Neural progenitor cell (in vitro differentiated cells): Measurements from ENCODE around the gene FGF7. TPM values are rescaled to one million over a fixed set of nuclear protein-coding genes. Genes with fewer than 3 reads are reported as not detected.

Experiments
- DNase-seq: peaks from one replicate; pipeline ENCODE4 v3.0.0-alpha.2; 2016; ENCODE audit warnings: low spot score
- H2AFZ ChIP-seq: fragments of 200-600 bp; sonication (generic); replicated peaks from 2 replicates; pipeline ENCODE4 v1.6.1; 2016; ENCODE audit warnings: antibody characterized with exemption
- H3F3A ChIP-seq: fragments of 200-600 bp; sonication (generic); 2 replicates; pipeline ENCODE4 v1.6.1; 2016; ENCODE audit warnings: antibody characterized with exemption, low read depth
- H3K27ac ChIP-seq: fragments of 200-600 bp; sonication (generic); 2 replicates; pipeline ENCODE4 v1.5.1; 2016; ENCODE audit warnings: mild to moderate bottlenecking
- H3K27me3 ChIP-seq: fragments of 200-600 bp; sonication (generic); 2 replicates; pipeline ENCODE4 v1.6.1; 2016; ENCODE audit warnings: mild to moderate bottlenecking, moderate library complexity
- H3K36me3 ChIP-seq: fragments of 200-600 bp; sonication (generic); 2 replicates; pipeline ENCODE4 v1.5.1; 2016
- H3K4me1 ChIP-seq: fragments of 200-600 bp; sonication (generic); 2 replicates; pipeline ENCODE4 v1.6.1; 2016; ENCODE audit warnings: mixed run types
- H3K4me2 ChIP-seq: fragments of 200-600 bp; sonication (generic); 2 replicates; pipeline ENCODE4 v1.6.1; 2016
- H3K4me3 ChIP-seq: fragments of 200-600 bp; sonication (generic); 2 replicates; pipeline ENCODE4 v1.5.1; 2016
- H3K79me2 ChIP-seq: fragments of 200-600 bp; sonication (generic); 2 replicates; pipeline ENCODE4 v1.6.1; 2016; ENCODE audit warnings: low read depth
- H3K9ac ChIP-seq: fragments of 200-600 bp; sonication (generic); 2 replicates; pipeline ENCODE4 v1.6.1; 2016
- H3K9me3 ChIP-seq: fragments of 200-600 bp; sonication (generic); 2 replicates; pipeline ENCODE4 v1.5.1; 2016; ENCODE audit warnings: low read depth
- H4K20me1 ChIP-seq: fragments of 200-600 bp; sonication (generic); 2 replicates; pipeline ENCODE4 v1.6.1; 2016; ENCODE audit warnings: low read depth
- H3K27ac Mint-ChIP-seq: 3 replicates; pipeline ENCODE4 v1.8.0; 2021; ENCODE audit warnings: mixed read lengths
- H3K27me3 Mint-ChIP-seq: 2 replicates; pipeline ENCODE4 v1.8.0; 2022; ENCODE audit warnings: low read depth, mild to moderate bottlenecking, inconsistent platforms, moderate library complexity, mixed read lengths; ENCODE audit not compliant: insufficient read depth
- H3K36me3 Mint-ChIP-seq: 3 replicates; pipeline ENCODE4 v1.8.0; 2021; ENCODE audit warnings: mixed read lengths
- H3K4me1 Mint-ChIP-seq: 3 replicates; pipeline ENCODE4 v1.8.0; 2021; ENCODE audit warnings: mixed read lengths
- H3K4me3 Mint-ChIP-seq: 3 replicates; pipeline ENCODE4 v1.8.0; 2021; ENCODE audit warnings: mild to moderate bottlenecking, moderate library complexity, mixed read lengths
- H3K9me3 Mint-ChIP-seq: 3 replicates; pipeline ENCODE4 v1.8.0; 2020; ENCODE audit warnings: mixed read lengths
- EZH2 ChIP-seq: fragments of 200-600 bp; sonication (generic); IDR thresholded peaks from 2 replicates; pipeline ENCODE4 v1.6.1; 2017; ENCODE audit warnings: antibody characterized with exemption, mild to moderate bottlenecking, moderate library complexity
- EZH2phosphoT487 ChIP-seq: fragments of 200-600 bp; sonication (generic); IDR thresholded peaks from 2 replicates; pipeline ENCODE4 v1.6.1; 2017; ENCODE audit warnings: antibody characterized with exemption
- total RNA-seq: library from RNA; depleted of rRNA; stranded (reverse); fragments of >200 nt; gene quantifications from 2 replicates; pipeline ENCODE4 v1.2.3, GENCODE V29; 2015; ENCODE audit warnings: low replicate concordance
- TF ChIP-seq, protein P1 (sequence below): fragments of 200-600 bp; sonication (generic); IDR thresholded peaks from 2 replicates; pipeline ENCODE4 v1.5.1; 2017; ENCODE audit warnings: antibody characterized with exemption, mild to moderate bottlenecking

The FGF7 gene
- total RNA-seq, 1 donor from 2014 or later, result not detected

- Histone ChIP-seq H3K27ac (no peak overlapping the region), H3K4me3 (no peak overlapping the region), H3F3A (no peaks in the 10 kb centered on the region), H3K9ac (no peak overlapping the region), H4K20me1 (no peaks in the 10 kb centered on the region), H2AFZ (no peak overlapping the region), H3K4me2 (no peak overlapping the region), H3K9me3 (no peaks in the 10 kb centered on the region), H3K36me3 (no peaks in the 10 kb centered on the region), H3K27me3 (no peaks in the 10 kb centered on the region), H3K79me2 (no peaks in the 10 kb centered on the region), H3K4me1 (no peaks in the 10 kb centered on the region)
- H3K9me3 Mint-ChIP-seq, result no peaks in the 10 kb centered on the region
- no peak overlapping the region for H3K27ac Mint-ChIP-seq
- H3K36me3 Mint-ChIP-seq, result no peaks in the 10 kb centered on the region
- TF ChIP-seq EZH2 (no peak), EZH2phosphoT487 (no peak)
- TF ChIP-seq, protein P1, sequence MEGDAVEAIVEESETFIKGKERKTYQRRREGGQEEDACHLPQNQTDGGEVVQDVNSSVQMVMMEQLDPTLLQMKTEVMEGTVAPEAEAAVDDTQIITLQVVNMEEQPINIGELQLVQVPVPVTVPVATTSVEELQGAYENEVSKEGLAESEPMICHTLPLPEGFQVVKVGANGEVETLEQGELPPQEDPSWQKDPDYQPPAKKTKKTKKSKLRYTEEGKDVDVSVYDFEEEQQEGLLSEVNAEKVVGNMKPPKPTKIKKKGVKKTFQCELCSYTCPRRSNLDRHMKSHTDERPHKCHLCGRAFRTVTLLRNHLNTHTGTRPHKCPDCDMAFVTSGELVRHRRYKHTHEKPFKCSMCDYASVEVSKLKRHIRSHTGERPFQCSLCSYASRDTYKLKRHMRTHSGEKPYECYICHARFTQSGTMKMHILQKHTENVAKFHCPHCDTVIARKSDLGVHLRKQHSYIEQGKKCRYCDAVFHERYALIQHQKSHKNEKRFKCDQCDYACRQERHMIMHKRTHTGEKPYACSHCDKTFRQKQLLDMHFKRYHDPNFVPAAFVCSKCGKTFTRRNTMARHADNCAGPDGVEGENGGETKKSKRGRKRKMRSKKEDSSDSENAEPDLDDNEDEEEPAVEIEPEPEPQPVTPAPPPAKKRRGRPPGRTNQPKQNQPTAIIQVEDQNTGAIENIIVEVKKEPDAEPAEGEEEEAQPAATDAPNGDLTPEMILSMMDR, result no peak
- no peak overlapping the region for H3K4me3 Mint-ChIP-seq
- peaks cover 5% of the 10 kb centered on the region for H3K4me1 Mint-ChIP-seq
- no peak for DNase-seq
- H3K27me3 Mint-ChIP-seq, result peaks cover 2% of the 10 kb centered on the region
Measured at GRCh38 chr15:49464522-49464921, 41.5 kb downstream of the FGF7 start.

DNA sequence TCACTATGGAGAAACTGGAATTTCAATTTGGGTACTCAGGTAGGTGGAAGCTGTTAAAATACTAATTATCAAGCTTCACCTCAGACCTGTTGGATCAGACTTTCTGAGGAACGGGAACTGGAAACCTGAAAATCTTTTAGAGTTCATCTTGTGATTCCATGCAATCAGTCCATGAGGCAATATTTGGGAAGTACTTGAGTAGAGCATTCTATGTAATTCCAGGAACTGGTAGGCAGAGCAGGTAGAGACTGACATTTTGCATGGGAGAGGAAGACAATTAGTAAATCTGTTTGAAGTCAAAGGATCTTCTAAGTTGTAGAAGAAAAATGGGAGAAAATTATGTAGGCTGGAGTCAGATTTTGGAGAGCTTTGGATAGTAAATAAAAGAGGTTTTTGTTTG is 43.1 kb downstream of the FGF7 start:
- Histone ChIP-seq H4K20me1 (no peaks in the 10 kb centered on the region), H3K9me3 (no peaks in the 10 kb centered on the region), H2AFZ (no peak overlapping the region), H3K27me3 (no peaks in the 10 kb centered on the region), H3K4me3 (no peak overlapping the region), H3K9ac (no peak overlapping the region), H3K79me2 (no peaks in the 10 kb centered on the region), H3K27ac (no peak overlapping the region), H3K4me2 (no peak overlapping the region), H3K36me3 (no peaks in the 10 kb centered on the region), H3K4me1 (no peaks in the 10 kb centered on the region), H3F3A (no peaks in the 10 kb centered on the region)
- Mint-ChIP-seq H3K36me3 (no peaks in the 10 kb centered on the region), H3K27ac (no peak overlapping the region), H3K27me3 (peaks cover 2% of the 10 kb centered on the region), H3K4me3 (no peak overlapping the region), H3K9me3 (no peaks in the 10 kb centered on the region), H3K4me1 (peaks cover 5% of the 10 kb centered on the region)
- no peak for DNase-seq
- no peak for TF ChIP-seq EZH2phosphoT487
- TF ChIP-seq, protein P1, result no peak
- TF ChIP-seq EZH2, result no peak

GRCh38 chr15:49467746-49468480 is 44.9 kb downstream of the FGF7 start:
- Histone ChIP-seq H3F3A (no peaks in the 10 kb centered on the region), H3K4me1 (no peaks in the 10 kb centered on the region), H3K4me3 (no peak overlapping the region), H3K9me3 (no peaks in the 10 kb centered on the region), H3K4me2 (no peak overlapping the region), H3K27ac (no peak overlapping the region), H3K9ac (no peak overlapping the region), H2AFZ (no peak overlapping the region), H3K36me3 (no peaks in the 10 kb centered on the region), H4K20me1 (no peaks in the 10 kb centered on the region), H3K27me3 (no peaks in the 10 kb centered on the region), H3K79me2 (no peaks in the 10 kb centered on the region)
- TF ChIP-seq, protein P1, result no peak
- TF ChIP-seq EZH2, result no peak
- no peak for TF ChIP-seq EZH2phosphoT487
- peaks cover 5% of the 10 kb centered on the region for H3K4me1 Mint-ChIP-seq
- H3K9me3 Mint-ChIP-seq, result no peaks in the 10 kb centered on the region
- DNase-seq, result no peak
- H3K27me3 Mint-ChIP-seq, result peaks cover 2% of the 10 kb centered on the region
- H3K4me3 Mint-ChIP-seq, result no peak overlapping the region
- no peak overlapping the region for H3K27ac Mint-ChIP-seq
- no peaks in the 10 kb centered on the region for H3K36me3 Mint-ChIP-seq
